ENCODE measurements around the gene ZNF853.

The ZNF853 gene

GRCh38 chr7:6636741-6637543 is 21.5 kb downstream of the ZNF853 start, which contains the start of gene ZNF316:
Gene ZNF316, plus strand, starts transcription at chr7:6637318. Its CDS starts 5,092 bp downstream, at chr7:6642410.
- DNase-seq (ENCODE audit: low read depth), result peak; percentile 56

DNA sequence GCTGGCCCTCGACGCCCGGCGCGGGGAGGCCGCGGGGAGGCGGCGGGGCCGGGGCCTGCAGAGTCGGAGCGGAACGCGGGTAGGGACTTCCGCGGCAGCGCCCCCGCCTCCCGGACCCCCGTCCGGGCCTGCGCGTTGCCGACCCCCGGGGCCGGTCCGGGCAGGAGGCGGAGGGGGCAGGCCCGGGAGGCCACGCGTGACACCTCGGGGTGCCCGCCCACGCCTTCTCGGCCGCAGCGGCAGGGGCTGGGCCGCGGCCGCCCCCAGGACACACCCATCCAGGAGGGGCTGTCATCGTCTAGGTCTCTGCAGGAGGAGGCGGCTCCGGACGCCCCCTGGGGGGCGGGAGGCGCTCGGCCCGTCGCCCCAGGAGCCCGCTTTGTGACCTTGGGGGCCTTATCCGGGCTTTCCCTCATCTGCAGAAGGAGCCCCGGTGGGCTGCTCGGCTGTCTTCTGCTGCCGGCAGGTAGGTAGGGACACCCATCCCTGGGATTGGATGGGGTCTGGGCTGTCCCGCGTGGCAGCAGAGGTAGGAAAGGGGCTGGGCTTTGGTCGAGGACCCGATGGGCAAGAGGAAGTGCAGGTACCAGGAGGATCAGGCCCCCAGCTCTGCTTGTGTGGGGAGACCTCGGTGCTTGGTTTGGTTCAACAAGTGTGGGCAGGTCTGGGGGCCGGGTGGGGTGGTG is 22.3 kb downstream of the ZNF853 start:
- DNase-seq (ENCODE audit: low read depth), result peak; percentile 25

DNA sequence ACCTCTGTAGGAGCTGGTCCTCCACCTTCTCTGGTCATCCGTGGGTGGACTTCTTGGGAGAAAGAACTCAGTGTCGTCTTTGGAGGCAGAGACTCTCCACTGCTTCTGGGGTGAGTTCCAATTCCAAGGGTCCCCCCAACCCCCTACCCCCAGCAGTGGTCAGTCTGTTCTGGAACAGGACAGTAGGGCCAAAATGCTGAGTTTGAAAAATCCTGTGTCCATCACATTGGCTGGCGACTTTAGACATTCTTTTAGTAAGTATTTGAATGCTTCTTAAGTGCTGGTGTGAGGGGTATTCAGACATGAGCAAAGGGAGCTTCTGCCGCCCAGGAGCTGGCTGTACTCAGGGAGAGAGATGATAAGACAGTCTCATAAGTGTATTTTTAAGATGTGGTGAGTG is 23.6 kb downstream of the ZNF853 start:
- DNase-seq (ENCODE audit: low read depth), result no peak

DNA sequence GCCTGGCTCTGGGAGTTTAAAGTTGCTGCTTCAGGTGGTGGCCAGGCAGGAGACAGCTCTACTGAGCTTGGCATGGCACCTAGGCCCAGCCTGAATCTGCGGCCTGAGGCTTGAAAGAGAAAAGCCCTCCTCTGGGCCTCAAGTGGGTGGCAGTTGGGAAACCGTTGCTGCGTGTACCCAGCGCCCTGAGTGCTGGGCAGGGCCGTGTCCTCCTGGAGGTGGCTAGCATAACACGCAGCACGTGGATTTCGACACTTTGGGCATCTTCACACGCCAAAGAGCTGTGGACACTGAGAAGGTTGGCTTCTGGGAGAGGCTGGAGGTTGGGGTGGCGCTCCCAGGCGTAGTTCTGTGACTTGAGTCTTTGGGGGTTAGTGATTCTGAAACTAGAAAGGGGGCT is 24.2 kb downstream of the ZNF853 start:
- no peak for DNase-seq (ENCODE audit: low read depth)

DNA sequence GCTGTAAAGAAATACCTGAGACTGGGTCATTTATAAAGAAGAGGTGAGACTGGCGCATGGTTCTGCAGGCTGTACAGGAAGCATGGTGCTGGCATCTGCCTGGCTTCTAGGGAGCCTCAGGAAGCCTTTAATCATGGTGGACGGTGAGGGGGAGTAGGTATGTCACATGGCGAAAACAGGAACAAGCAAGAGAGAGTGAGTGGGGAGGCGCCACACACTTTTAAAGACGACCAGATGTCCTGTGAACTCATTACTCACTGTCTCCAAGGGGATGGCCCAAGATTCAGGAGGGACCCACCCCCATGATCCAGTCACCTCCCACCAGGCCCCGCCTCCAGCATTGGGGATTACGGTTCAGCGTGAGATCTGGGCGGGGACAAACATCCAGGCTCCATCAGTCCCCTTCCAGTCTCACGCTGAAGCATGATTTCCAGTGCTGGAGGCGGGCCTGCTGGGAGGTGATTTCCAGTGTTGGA is 24.9 kb downstream of the ZNF853 start:
- DNase-seq (ENCODE audit: low read depth), result peak; percentile 57

GRCh38 chr7:6641305-6642035 is 26.1 kb downstream of the ZNF853 start:
- DNase-seq (ENCODE audit: low read depth), result no peak

GRCh38 chr7:6642239-6642839 is 26.9 kb downstream of the ZNF853 start:
- no peak for DNase-seq (ENCODE audit: low read depth)

- no peak for DNase-seq (ENCODE audit: low read depth)
Observed at GRCh38 chr7:6642861-6643640, 27.6 kb downstream of the ZNF853 start.

DNA sequence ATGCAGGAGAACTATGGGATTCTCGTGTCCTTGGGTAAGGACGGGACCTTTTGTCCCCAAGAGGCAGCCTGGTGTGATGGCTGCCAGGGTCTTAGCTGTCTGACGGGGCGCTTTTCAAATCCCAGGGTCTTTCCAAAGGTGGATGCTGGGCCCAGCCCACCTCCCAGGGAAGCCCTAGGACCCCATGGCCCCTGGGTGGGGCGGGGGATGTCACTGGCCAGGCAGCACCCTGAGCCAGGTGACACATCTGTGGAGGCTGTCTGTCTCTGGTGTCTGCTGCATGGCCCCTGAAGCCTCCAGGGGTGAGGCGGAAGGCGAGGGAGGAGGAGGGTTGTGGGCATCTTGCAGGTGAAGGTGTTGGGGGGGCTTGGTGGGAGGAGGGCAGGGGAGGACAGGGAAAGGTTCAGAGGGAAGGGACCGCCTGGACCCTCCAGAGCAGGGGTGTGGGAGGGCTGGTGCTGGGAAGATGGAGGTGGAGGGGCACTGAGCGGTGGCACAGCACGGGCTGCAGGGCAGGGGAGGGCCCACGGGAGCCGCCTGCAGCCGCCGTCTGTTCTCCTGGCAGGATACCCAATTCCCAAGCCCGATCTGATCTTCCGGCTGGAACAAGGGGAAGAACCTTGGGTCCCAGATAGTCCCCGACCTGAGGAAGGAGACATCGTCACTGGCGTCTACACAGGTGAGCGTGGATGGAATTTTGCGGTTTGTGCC is 28.7 kb downstream of the ZNF853 start:
- DNase-seq (ENCODE audit: low read depth), result no peak

GRCh38 chr7:6644728-6645127 is 29.3 kb downstream of the ZNF853 start:
- no peak for DNase-seq (ENCODE audit: low read depth)

DNA sequence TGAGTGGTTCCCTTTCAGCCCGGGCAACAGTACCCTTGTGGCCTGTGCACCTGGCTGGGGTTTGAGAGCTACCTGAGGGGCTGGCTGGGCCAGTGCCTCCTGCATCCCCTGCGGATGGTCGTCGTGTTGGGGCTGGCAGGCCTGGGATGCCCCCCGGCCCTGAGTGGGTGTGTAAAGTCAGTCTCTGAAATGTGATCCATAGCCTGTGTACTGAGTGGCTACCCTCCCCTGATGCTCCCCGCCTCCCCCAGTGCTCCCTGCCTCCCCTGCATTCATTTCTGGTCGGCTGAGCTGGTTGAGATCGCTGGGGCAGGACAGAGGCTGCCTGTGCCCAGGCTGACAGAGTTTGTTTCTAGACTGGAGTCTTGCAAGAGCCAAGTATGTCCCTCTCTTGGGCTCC is 31.1 kb downstream of the ZNF853 start:
- DNase-seq (ENCODE audit: low read depth), result no peak

DNA sequence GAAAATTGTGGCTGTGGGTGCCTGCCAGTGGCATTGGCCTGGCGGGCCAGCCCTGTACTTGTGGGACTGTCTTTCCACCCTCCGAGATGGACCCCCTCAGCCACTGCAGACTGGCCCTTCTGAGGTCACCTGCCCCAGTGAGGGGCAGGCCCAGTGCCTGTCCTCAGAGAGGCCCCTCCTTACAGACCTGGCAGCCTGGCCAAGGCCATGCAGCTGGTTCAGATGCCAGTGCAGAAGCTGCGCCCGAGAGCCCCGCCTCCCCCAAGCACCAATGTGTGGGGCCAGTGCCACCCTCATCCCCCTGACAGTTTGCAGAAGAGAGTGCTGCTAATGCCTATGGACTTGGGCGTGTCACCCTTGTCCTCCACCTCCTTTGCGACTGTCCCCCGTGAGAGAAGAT is 31.7 kb downstream of the ZNF853 start:
- DNase-seq (ENCODE audit: low read depth), result no peak

- DNase-seq (ENCODE audit: low read depth), result no peak
Observed at GRCh38 chr7:6647541-6647940, 32.1 kb downstream of the ZNF853 start.

- DNase-seq (ENCODE audit: low read depth), result no peak
Observed at GRCh38 chr7:6648066-6648814, 32.8 kb downstream of the ZNF853 start.

DNA sequence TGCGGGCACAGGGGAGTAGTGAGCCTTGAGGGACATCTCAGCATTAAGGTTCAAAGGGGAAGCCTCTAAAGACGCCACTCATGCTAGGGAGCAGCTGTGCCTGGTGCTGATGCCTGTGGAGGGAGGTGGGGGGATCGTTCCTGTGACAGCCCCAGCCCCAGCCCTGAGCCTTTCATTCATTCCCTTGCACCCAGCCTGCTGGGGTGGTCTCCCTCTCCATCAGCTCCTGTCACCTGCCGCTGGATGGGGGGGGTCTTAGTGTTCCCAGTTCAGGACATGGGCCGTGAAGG is 33.4 kb downstream of the ZNF853 start:
- no peak for DNase-seq (ENCODE audit: low read depth)

- no peak for DNase-seq (ENCODE audit: low read depth)
Observed at GRCh38 chr7:6649241-6649961, 34.0 kb downstream of the ZNF853 start.

GRCh38 chr7:6650086-6650485 is 34.7 kb downstream of the ZNF853 start:
- DNase-seq (ENCODE audit: low read depth), result no peak

DNA sequence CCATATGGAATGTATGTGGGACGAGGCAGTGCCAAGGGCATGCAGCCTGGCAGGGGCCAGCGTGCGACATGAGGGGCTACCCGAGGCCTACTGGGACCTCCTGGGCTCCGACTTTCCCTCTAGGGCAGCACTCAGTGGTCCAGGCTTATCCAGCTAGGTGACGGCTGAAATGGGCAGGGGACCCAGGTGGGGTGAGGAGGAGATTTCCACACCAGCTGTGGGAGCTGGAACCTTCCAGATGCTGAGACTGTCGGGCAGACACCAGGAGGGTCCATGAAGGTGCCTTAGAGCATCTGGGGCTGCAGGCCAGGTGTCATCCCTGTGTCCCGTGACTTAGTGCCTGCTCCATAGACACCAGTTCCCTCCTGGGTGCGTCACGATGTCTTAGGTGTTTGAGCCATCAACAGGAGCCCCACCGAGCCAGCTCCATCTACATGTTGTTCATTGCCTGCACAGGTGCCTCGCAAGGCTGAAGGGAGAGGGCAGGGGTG is 35.2 kb downstream of the ZNF853 start:
- no peak for DNase-seq (ENCODE audit: low read depth)

- DNase-seq (ENCODE audit: low read depth), result no peak
Observed at GRCh38 chr7:6651851-6652445, 36.5 kb downstream of the ZNF853 start.

Data from EH (cell line).